Smooth muscle cell of the brain vasculature (primary cell): ENCODE measurements around the gene EFTUD2.

Experiments
- DNase-seq: peaks from one replicate; pipeline ENCODE4 v3.0.0-alpha.2; 2012; ENCODE audit warnings: low read depth, low spot score

The EFTUD2 gene

GRCh38 chr17:44887971-44888954, 11.0 kb downstream of the EFTUD2 start:
- DNase-seq: no peak

DNA sequence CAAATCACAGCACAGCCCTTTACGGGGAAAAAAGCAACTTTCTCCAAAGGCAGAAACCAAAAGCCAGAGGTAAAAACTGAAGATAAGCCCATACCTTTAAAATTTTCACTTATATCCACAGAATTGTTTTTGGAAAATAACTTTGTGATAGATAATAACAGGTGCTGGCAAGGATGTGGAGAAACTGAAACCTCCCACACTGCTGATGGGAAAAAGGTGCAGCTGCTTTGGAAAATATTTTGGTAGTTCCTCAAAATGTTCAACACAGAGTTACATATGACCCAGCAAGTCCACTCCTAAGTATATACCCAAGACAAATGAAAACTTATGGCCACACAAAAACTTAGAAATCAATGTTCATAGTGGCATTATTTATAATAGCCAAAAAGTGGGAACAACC, 12.2 kb downstream of the EFTUD2 start:
- no peak for DNase-seq

DNA sequence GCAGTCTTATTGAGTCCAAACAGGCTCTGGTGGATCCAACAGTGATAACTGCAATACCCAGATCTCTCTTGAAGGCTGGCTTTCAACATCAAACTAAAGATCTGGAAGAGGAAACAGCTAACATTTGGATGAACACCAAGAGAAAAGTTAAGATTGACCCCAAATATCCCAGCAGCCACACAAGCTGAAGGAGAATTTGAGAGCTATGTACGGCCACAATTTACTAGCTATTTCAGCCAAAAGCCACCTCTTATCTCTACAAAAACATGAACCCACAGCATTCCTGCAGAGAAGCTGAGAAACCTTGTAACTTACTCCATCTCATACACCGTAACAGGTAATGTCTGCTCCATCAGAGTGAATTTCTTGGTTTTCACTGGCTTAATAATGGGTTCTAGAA, 14.3 kb downstream of the EFTUD2 start:
- DNase-seq: no peak

- no peak for DNase-seq
Observed at GRCh38 chr17:44881145-44881544, 18.1 kb downstream of the EFTUD2 start.

DNA sequence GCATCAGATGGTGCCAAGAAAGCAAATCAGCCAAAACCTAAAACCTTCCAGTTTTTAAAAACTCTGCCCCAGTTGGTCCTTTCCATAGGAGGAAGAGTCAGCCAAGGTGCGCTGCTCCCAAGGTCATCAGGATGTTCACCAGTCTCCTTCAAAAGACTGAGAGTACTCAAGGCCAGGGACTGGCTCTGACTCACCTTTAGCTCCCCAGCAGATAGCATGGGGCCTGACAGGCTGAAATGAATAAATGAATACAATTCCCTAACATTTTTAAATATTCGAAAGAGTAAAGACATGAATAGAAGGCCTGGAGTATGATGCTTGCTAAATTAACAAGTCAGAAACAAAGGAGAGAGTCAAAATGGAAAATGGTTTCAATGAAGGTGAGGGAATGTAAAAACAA, 19.2 kb downstream of the EFTUD2 start:
- DNase-seq: no peak

DNA sequence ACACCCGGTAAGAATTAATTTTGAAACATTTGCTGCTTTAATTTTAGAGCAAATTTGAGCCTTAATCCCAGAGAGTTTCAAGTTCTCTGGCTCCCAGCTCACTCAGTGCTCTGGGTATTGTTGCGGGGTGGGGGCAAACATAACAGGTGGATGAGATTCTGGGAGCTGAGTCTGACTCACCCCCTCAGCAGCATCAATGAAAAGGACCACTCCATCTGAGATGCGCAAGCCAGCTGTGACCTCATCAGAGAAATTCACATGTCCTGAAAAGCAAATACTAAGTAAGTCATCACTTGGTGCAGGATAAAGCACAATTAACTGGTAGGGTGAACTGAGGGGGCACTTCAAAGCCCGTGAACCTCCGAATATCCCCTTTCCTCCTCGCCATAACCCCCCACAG, 19.9 kb downstream of the EFTUD2 start:
- no peak for DNase-seq

- no peak for DNase-seq
Observed at GRCh38 chr17:44878627-44879221, 20.5 kb downstream of the EFTUD2 start.

GRCh38 chr17:44877121-44877520, 22.1 kb downstream of the EFTUD2 start:
- no peak for DNase-seq

DNA sequence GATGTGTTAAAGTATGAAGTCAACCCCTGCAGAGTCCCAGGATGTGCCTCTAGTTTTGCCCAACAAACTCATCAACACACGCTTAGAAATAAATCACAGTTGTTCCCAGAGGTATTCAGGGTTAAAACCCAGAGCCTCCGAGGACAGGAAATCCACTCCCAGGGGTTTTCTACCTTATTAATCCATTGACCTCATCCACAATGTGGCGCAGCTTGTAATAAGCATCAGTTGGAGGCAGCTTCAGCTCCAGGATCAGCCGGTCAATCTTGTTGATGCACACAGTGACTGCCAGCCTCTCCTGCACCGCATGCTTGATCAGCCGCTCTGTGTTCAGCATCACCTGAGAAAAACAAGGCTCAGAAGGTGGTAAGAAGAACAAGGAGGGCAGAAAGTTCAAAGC, 23.5 kb downstream of the EFTUD2 start:
- DNase-seq: no peak

DNA sequence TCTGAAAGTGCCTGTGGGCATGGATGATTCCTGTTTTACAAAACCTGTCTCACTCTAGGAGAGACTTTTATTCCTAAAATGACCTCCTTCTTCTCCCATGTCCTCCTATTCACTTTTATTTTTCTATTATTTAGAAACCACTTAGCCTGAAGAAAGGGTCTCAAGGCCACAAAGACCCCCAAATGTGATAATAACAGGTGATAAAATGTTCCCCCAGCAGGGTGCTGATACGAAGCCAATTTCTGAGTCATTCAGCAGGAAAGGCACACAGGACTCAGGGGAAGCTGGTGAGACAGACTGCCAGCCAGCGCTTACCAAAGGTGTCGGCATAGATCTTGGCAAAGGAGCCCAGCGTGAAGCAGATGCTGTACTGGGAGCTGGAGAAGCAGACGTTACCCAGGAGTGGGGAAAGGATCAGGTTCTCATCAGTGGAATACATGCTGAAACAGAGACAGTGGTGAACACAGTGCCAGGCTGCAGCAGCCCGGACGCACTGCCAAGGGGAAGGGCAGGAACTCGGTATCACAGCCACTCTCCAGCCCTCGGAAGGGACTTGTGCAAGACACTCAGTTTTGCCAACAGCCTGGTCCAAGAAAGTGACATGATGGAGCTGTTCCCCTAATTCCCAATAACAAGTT, 27.0 kb downstream of the EFTUD2 start:
- DNase-seq: no peak

DNA sequence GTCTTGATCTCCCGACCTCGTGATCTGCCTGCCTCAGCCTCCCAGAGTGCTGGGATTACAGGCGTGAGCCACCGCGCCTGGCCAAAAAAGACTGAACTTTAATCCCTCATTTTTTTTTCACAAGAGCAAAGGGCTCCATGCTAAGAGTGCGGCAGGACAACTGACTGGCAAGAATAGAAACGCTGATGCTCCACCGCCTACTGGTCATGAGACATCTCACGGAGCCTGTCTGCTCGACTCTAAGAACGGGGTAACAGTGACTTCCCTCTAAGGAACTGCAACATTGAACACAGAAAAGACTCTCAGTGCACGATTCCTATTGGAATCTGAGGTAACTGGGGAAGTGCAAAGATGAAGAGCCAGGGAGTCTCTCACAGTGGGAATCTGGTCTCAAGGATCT, 27.7 kb downstream of the EFTUD2 start:
- DNase-seq: no peak

DNA sequence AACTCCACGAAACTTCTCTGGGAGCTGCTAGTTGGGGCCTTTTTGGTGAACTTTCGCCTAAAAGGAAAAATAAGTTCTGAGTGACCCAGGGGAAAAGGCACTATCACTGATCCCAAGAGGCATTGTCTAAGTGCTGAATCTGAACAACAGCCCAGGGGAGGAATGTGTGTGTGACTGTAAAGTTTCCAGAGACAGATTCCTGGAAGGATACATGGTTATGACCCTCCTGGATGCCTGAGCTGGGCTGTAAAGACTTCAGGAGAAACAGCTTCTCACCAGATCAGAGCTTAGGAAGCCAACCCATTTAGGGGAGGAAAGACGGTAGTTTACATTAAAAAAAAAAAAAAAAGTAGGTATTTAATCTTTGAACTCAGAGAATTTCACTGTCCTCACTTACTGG, 31.4 kb downstream of the EFTUD2 start:
- no peak for DNase-seq

DNA sequence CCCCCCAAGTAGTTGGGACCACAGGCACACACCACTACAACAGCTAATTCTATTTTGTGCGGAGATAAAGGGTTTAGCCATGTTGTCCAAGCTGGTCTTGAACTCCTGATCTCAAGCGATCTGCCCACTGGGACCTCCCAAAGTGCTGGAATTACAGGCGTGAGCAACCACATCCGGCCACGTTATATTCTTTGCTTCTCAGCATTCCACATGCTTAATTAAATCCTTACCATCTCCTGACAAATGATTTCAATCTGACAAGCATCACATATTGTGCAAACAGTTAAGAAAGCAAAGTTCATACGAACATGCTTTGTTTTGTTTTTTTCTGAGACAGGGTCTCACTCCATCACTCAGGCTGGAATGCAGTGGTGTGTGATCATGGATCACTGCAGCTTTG, 33.3 kb downstream of the EFTUD2 start:
- no peak for DNase-seq

GRCh38 chr17:44865231-44865660, 34.0 kb downstream of the EFTUD2 start:
- peak; percentile 43 for DNase-seq

DNA sequence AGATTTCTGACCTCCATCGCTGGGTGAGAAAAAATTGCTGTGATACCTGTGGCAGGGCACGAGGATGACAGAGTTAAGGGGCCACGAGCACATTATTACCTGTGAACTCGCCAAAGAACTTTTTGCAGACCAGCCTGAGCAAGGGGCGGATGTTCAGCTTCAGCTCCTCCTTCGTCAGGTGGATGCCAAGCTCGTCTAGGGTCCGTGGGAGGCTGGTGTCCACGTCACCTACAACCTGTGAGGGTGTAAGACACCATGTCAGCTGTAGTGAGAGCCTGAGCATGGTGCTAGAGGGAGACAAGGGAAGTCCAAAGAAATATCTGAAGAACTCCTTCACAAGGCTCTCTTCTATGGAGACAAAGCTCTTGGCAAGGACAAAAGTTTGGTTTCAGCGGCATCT, 34.4 kb downstream of the EFTUD2 start:
- no peak for DNase-seq

- no peak for DNase-seq
Observed at GRCh38 chr17:44863061-44863918, 36.0 kb downstream of the EFTUD2 start.

DNA sequence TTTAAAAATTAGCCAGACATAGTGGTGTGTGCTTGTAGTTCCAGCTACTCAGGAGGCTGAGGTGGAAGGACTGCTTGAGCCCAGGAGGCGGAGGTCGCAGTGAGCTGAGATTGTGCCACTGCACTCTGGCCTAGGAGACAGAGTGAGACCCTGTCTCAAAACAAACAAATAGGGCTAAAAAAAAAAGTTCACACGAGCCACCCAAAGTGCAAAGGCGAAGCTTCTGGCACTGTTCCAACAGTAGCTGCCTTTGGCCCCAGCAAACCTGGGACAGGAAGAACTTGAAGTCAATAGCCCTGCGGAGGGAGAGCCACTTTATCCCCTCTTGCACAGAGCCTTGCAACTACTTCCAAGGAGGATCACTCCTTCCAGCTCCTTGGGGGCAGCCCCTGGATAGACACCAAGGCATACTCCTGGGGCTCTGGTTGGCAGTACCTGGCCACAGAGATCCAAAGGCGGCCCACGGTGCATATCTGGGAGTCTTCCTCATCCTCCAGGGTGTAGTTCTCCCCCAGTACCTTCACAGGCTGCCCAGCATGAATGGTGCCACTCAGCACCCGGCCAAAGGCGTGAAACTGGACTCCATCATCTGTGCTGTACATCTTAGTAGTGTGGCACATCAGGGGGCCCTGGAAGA, 36.8 kb downstream of the EFTUD2 start:
- no peak for DNase-seq

DNA sequence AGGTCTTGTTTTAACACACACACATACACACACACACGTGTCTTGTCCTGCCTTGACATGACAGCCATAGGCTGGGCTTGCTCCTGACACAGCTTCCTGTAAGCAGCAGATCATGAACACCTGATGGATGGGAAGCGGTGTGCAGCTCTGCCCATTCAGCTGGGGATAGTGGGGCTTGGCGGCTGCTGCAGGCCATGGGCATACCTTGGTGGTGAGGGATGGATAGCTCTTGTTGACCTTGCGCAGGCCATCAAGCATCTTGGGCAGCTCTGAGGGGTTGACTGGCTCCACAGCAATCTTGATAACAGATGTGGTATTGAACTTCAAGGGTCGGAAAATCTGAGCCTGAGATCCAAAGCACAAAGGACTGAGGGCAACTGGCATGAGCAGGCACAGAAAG, 39.5 kb downstream of the EFTUD2 start:
- no peak for DNase-seq

DNA sequence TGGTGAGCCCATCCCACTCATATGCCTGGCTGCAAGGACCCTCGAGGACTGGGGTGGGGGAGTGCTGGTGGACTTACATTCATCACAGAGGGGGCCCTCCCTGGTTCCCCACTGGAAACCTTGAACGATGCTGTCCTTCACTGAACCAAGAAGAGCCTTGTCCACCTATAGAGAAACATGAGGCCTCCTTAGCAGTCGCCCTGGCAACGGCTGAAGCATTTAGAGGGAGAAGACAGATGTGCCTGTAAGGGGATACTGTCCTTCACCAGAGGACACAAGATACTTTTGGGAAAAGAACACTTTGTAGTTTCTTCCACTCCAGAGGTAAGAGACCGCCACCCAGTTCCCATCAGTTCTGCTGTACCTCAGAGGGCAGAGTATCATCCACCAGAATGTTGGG, 45.1 kb downstream of the EFTUD2 start:
- DNase-seq: no peak

DNA sequence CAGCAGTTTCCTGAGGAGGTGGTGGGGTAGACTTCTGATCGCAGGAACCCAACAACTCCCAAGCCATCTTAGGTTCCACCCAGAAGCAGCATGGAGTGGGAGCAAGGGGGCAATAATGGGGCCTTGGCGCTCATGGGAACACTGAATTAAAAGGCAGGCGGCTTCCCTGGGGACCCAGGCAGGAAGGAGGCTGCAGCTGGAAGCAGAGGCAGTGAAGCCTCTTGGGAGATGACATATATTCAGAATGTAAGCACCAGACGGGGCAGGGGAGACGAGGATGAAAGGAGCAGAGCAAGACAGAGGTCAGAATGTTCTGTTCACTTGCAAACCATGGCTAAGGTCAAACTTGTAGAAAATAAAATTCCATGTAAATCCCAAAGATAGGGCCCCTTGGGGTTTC, 48.6 kb downstream of the EFTUD2 start:
- DNase-seq: no peak

- no peak for DNase-seq
Observed at GRCh38 chr17:44850025-44850424, 49.2 kb downstream of the EFTUD2 start.
